Measurements from ENCODE around the gene NAP1L5.

The NAP1L5 gene

GRCh38 chr4:88736264-88736663, 38.6 kb upstream of the NAP1L5 start:
- H3K4me1 ChIP-seq (ENCODE audit: control insufficient read depth in 1 of 2, insufficient read depth in 2 of 2, low read length in 2 of 2): peaks cover 17 to 23% of the 10 kb centered on the region in 2 donors
- no peak overlapping the region for H3K9ac ChIP-seq (ENCODE audit: low read depth in 1 of 2, low read length in 2 of 2)
- no peaks in the 10 kb centered on the region for H3K27me3 ChIP-seq (ENCODE audit: control insufficient read depth in 1 of 2, insufficient read depth in 2 of 2, low read length in 2 of 2)
- H3K4me3 ChIP-seq (ENCODE audit: low read depth in 1 of 2, low read length in 2 of 2): no peak overlapping the region
- no peaks in the 10 kb centered on the region for H3K9me3 ChIP-seq (ENCODE audit: control insufficient read depth in 1 of 2, low read length in 2 of 2)
- H3K27ac ChIP-seq (ENCODE audit: low read depth, low read length): no peak overlapping the region
- H3K36me3 ChIP-seq (ENCODE audit: control insufficient read depth in 1 of 2, insufficient read depth in 2 of 2, low read length in 2 of 2): peaks cover 39 to 63% of the 10 kb centered on the region in 2 donors

- no peak overlapping the region for H3K27ac ChIP-seq (ENCODE audit: low read depth, low read length)
- no peaks in the 10 kb centered on the region for H3K9me3 ChIP-seq (ENCODE audit: control insufficient read depth in 1 of 2, low read length in 2 of 2)
- peaks cover 17 to 23% of the 10 kb centered on the region in 2 donors for H3K4me1 ChIP-seq (ENCODE audit: control insufficient read depth in 1 of 2, insufficient read depth in 2 of 2, low read length in 2 of 2)
- H3K36me3 ChIP-seq (ENCODE audit: control insufficient read depth in 1 of 2, insufficient read depth in 2 of 2, low read length in 2 of 2): peaks cover 36 to 62% of the 10 kb centered on the region in 2 donors
- H3K9ac ChIP-seq (ENCODE audit: low read depth in 1 of 2, low read length in 2 of 2): no peak overlapping the region
- no peaks in the 10 kb centered on the region for H3K27me3 ChIP-seq (ENCODE audit: control insufficient read depth in 1 of 2, insufficient read depth in 2 of 2, low read length in 2 of 2)
- H3K4me3 ChIP-seq (ENCODE audit: low read depth in 1 of 2, low read length in 2 of 2): no peak overlapping the region
Measured at GRCh38 chr4:88735564-88735963, 37.9 kb upstream of the NAP1L5 start.

DNA sequence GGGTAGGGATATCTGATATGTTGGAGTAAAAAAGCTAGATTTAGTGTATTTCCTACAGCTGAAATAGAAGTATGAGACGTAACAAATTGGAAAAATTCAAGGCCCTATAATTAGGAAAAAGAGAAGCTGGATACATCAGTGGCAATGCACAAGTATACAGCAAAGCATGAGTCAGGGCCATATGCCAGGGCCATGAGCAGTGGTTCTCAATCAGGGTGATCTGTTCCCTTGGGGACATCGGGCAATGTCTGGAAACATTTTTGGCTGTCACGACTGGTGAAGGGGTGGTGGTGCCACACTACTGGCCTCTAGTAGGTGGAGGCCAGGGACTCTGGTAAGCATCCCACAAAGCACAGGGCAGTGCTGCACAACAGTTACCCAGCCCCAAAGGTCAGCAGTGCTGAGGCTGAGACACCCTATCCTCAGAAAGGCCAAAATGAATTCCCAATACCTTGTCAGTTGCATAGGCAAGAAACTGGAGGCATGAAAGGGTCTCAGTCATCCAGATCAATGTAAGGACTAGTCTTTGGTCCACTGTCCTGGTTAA, 36.8 kb upstream of the NAP1L5 start:
- H3K27ac ChIP-seq (ENCODE audit: low read depth, low read length): no peak overlapping the region
- H3K4me3 ChIP-seq (ENCODE audit: low read depth in 1 of 2, low read length in 2 of 2): no peak overlapping the region
- no peaks in the 10 kb centered on the region for H3K9me3 ChIP-seq (ENCODE audit: control insufficient read depth in 1 of 2, low read length in 2 of 2)
- H3K36me3 ChIP-seq (ENCODE audit: control insufficient read depth in 1 of 2, insufficient read depth in 2 of 2, low read length in 2 of 2): peaks cover 37 to 61% of the 10 kb centered on the region in 2 donors
- peaks cover 12 to 23% of the 10 kb centered on the region in 2 donors for H3K4me1 ChIP-seq (ENCODE audit: control insufficient read depth in 1 of 2, insufficient read depth in 2 of 2, low read length in 2 of 2)
- no peak overlapping the region for H3K9ac ChIP-seq (ENCODE audit: low read depth in 1 of 2, low read length in 2 of 2)
- no peaks in the 10 kb centered on the region for H3K27me3 ChIP-seq (ENCODE audit: control insufficient read depth in 1 of 2, insufficient read depth in 2 of 2, low read length in 2 of 2)

DNA sequence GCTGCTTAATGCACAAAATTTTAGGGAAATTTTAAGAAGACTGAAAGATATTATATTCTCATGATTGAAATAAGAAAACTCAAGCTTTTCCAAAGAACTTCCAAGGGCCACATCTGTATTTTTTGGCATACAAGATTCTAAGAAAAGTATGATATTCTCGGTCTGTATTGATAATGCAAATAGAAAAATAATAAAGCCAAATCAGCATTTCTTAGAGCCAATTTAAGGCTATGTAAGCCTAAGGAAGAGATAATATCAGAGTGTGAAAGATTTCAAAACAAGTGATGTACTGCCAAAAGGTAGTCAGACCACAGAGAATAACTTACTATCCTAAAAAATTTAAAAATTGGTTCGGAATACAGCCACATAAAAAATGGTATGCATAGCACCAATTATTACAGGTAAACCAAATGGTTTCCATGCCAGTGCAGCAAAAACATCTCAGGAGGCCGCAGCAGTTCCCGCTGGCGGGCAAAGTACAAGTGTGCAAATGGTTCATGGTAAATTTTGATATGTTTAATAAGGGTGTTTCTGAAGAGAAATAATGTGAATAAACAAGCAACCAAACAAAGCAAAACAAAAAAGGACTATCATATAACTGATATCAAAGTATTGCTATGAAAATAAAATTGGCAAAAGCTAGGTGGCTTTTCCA, 35.2 kb upstream of the NAP1L5 start:
- Histone ChIP-seq H3K36me3 (ENCODE audit: control insufficient read depth in 1 of 2, insufficient read depth in 2 of 2, low read length in 2 of 2) (peaks cover 36 to 61% of the 10 kb centered on the region in 2 donors), H3K9me3 (ENCODE audit: control insufficient read depth in 1 of 2, low read length in 2 of 2) (no peaks in the 10 kb centered on the region), H3K27me3 (ENCODE audit: control insufficient read depth in 1 of 2, insufficient read depth in 2 of 2, low read length in 2 of 2) (no peaks in the 10 kb centered on the region), H3K27ac (ENCODE audit: low read depth, low read length) (no peak overlapping the region), H3K4me3 (ENCODE audit: low read depth in 1 of 2, low read length in 2 of 2) (no peak overlapping the region), H3K9ac (ENCODE audit: low read depth in 1 of 2, low read length in 2 of 2) (no peak overlapping the region), H3K4me1 (ENCODE audit: control insufficient read depth in 1 of 2, insufficient read depth in 2 of 2, low read length in 2 of 2) (peaks cover 5 to 14% of the 10 kb centered on the region in 2 donors)

DNA sequence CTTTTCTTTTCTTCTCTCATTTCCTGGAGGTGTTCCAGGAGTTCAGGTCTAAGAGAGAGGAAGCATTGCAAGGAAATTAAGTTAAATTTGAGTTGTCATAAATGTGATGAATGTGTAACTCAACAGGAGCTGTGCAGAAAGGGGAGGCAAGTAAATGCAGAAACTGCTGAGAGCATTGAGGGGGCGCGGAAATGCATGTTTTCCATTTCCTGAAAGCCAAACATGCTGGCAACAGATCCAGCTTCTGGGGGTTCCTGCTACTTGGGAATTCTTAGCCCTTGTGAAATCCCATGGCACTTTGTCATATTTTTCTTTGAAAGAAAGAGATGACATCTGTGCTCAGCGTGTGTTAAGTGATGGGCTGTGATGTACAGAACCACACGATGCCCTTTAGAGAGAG, 33.8 kb upstream of the NAP1L5 start:
- Histone ChIP-seq H3K4me1 (ENCODE audit: control insufficient read depth in 1 of 2, insufficient read depth in 2 of 2, low read length in 2 of 2) (peaks cover 0 to 4% of the 10 kb centered on the region in 2 donors), H3K27ac (ENCODE audit: low read depth, low read length) (no peak overlapping the region), H3K36me3 (ENCODE audit: control insufficient read depth in 1 of 2, insufficient read depth in 2 of 2, low read length in 2 of 2) (peaks cover 43 to 68% of the 10 kb centered on the region in 2 donors), H3K9me3 (ENCODE audit: control insufficient read depth in 1 of 2, low read length in 2 of 2) (no peaks in the 10 kb centered on the region), H3K9ac (ENCODE audit: low read depth in 1 of 2, low read length in 2 of 2) (no peak overlapping the region), H3K4me3 (ENCODE audit: low read depth in 1 of 2, low read length in 2 of 2) (no peak overlapping the region), H3K27me3 (ENCODE audit: control insufficient read depth in 1 of 2, insufficient read depth in 2 of 2, low read length in 2 of 2) (no peaks in the 10 kb centered on the region)

- no peak overlapping the region for H3K4me3 ChIP-seq (ENCODE audit: low read depth in 1 of 2, low read length in 2 of 2)
- H3K9me3 ChIP-seq (ENCODE audit: control insufficient read depth in 1 of 2, low read length in 2 of 2): no peaks in the 10 kb centered on the region
- H3K36me3 ChIP-seq (ENCODE audit: control insufficient read depth in 1 of 2, insufficient read depth in 2 of 2, low read length in 2 of 2): peaks cover 38 to 69% of the 10 kb centered on the region in 2 donors
- H3K27ac ChIP-seq (ENCODE audit: low read depth, low read length): no peak overlapping the region
- no peaks in the 10 kb centered on the region for H3K27me3 ChIP-seq (ENCODE audit: control insufficient read depth in 1 of 2, insufficient read depth in 2 of 2, low read length in 2 of 2)
- H3K9ac ChIP-seq (ENCODE audit: low read depth in 1 of 2, low read length in 2 of 2): no peak overlapping the region
- no peaks in the 10 kb centered on the region for H3K4me1 ChIP-seq (ENCODE audit: control insufficient read depth in 1 of 2, insufficient read depth in 2 of 2, low read length in 2 of 2)
Measured at GRCh38 chr4:88730811-88731210, 33.2 kb upstream of the NAP1L5 start.

DNA sequence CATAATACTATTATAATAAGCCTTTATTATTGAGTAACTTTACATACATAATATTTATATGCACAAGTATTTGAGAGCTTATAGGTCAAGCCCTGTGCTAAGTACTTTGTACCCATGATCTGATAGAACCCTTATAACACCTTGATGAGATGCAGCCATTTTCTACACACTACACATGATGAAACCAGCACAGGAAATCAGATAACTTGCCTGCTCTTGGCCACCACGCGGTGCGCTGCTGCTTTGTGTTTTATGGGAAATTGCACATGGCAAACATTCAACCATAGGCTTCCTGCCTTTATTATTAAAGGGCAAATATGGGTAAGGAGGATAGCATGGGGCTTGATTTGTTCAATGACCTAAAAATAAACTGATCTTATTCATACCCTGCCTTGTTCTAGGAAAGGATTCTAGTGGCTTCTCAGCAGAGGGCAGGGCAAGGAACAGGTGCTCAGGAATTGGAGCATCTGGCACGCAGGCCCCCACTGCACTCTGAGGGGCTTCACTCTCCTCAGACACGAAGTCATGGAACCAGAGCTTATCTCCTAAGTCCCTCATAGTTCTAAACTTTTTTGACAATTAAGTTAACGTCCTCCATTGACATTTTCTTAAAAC, 31.6 kb upstream of the NAP1L5 start:
- Histone ChIP-seq H3K4me3 (ENCODE audit: low read depth in 1 of 2, low read length in 2 of 2) (no peak overlapping the region), H3K27me3 (ENCODE audit: control insufficient read depth in 1 of 2, insufficient read depth in 2 of 2, low read length in 2 of 2) (no peaks in the 10 kb centered on the region), H3K4me1 (ENCODE audit: control insufficient read depth in 1 of 2, insufficient read depth in 2 of 2, low read length in 2 of 2) (no peaks in the 10 kb centered on the region), H3K27ac (ENCODE audit: low read depth, low read length) (no peak overlapping the region), H3K9me3 (ENCODE audit: control insufficient read depth in 1 of 2, low read length in 2 of 2) (no peaks in the 10 kb centered on the region), H3K9ac (ENCODE audit: low read depth in 1 of 2, low read length in 2 of 2) (no peak overlapping the region), H3K36me3 (ENCODE audit: control insufficient read depth in 1 of 2, insufficient read depth in 2 of 2, low read length in 2 of 2) (peaks cover 35 to 68% of the 10 kb centered on the region in 2 donors)

GRCh38 chr4:88728146-88728545, 30.5 kb upstream of the NAP1L5 start:
- H3K4me1 ChIP-seq (ENCODE audit: control insufficient read depth in 1 of 2, insufficient read depth in 2 of 2, low read length in 2 of 2): no peaks in the 10 kb centered on the region
- H3K9me3 ChIP-seq (ENCODE audit: control insufficient read depth in 1 of 2, low read length in 2 of 2): no peaks in the 10 kb centered on the region
- no peak overlapping the region for H3K9ac ChIP-seq (ENCODE audit: low read depth in 1 of 2, low read length in 2 of 2)
- peaks cover 42 to 71% of the 10 kb centered on the region in 2 donors for H3K36me3 ChIP-seq (ENCODE audit: control insufficient read depth in 1 of 2, insufficient read depth in 2 of 2, low read length in 2 of 2)
- H3K27ac ChIP-seq (ENCODE audit: low read depth, low read length): no peak overlapping the region
- no peak overlapping the region for H3K4me3 ChIP-seq (ENCODE audit: low read depth in 1 of 2, low read length in 2 of 2)
- no peaks in the 10 kb centered on the region for H3K27me3 ChIP-seq (ENCODE audit: control insufficient read depth in 1 of 2, insufficient read depth in 2 of 2, low read length in 2 of 2)

DNA sequence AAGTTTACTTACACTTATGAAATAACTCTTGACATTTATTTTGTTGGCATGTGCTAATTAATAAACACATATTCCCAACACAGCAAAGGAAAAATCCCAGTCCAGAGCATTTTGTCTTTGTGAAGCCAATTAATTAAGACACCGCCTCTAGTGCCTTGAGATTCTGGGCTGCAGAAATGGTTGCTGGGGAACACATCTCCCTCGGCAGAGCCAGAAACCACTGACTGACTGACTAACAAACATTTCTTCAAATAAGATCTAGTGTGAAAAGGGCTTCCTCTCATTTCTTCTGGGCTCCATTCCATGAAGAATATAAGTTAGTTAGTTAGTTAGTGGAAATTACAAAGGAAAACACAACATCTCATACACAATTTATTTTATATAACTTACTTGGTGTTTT, 28.4 kb upstream of the NAP1L5 start:
- H3K9me3 ChIP-seq (ENCODE audit: control insufficient read depth in 1 of 2, low read length in 2 of 2): no peaks in the 10 kb centered on the region
- no peak overlapping the region for H3K9ac ChIP-seq (ENCODE audit: low read depth in 1 of 2, low read length in 2 of 2)
- no peaks in the 10 kb centered on the region for H3K4me1 ChIP-seq (ENCODE audit: control insufficient read depth in 1 of 2, insufficient read depth in 2 of 2, low read length in 2 of 2)
- H3K4me3 ChIP-seq (ENCODE audit: low read depth in 1 of 2, low read length in 2 of 2): no peak overlapping the region
- H3K36me3 ChIP-seq (ENCODE audit: control insufficient read depth in 1 of 2, insufficient read depth in 2 of 2, low read length in 2 of 2): peaks cover 43 to 65% of the 10 kb centered on the region in 2 donors
- H3K27ac ChIP-seq (ENCODE audit: low read depth, low read length): no peak overlapping the region
- H3K27me3 ChIP-seq (ENCODE audit: control insufficient read depth in 1 of 2, insufficient read depth in 2 of 2, low read length in 2 of 2): no peaks in the 10 kb centered on the region

- Histone ChIP-seq H3K4me1 (ENCODE audit: control insufficient read depth in 1 of 2, insufficient read depth in 2 of 2, low read length in 2 of 2) (no peaks in the 10 kb centered on the region), H3K9me3 (ENCODE audit: control insufficient read depth in 1 of 2, low read length in 2 of 2) (no peaks in the 10 kb centered on the region), H3K36me3 (ENCODE audit: control insufficient read depth in 1 of 2, insufficient read depth in 2 of 2, low read length in 2 of 2) (peaks cover 46 to 65% of the 10 kb centered on the region in 2 donors), H3K27ac (ENCODE audit: low read depth, low read length) (no peak overlapping the region), H3K4me3 (ENCODE audit: low read depth in 1 of 2, low read length in 2 of 2) (no peak overlapping the region), H3K27me3 (ENCODE audit: control insufficient read depth in 1 of 2, insufficient read depth in 2 of 2, low read length in 2 of 2) (no peaks in the 10 kb centered on the region), H3K9ac (ENCODE audit: low read depth in 1 of 2, low read length in 2 of 2) (no peak overlapping the region)
Measured at GRCh38 chr4:88725143-88725542, 27.5 kb upstream of the NAP1L5 start.
